ENCODE results near the gene MAPRE3.

Gene MAPRE3

GRCh38 chr2:26950246-26950645 is 20.2 kb upstream of the MAPRE3 start:
- DNase-seq (ENCODE audit: low read depth) = no peak

- DNase-seq (ENCODE audit: low read depth) = no peak
Measured at GRCh38 chr2:26951236-26951635, 19.2 kb upstream of the MAPRE3 start.

- DNase-seq (ENCODE audit: low read depth) = no peak
Measured at GRCh38 chr2:26952374-26952773, 18.1 kb upstream of the MAPRE3 start.

GRCh38 chr2:26954135-26954534 is 16.3 kb upstream of the MAPRE3 start:
- no peak for DNase-seq (ENCODE audit: low read depth)

GRCh38 chr2:26957041-26957440 is 13.4 kb upstream of the MAPRE3 start:
- DNase-seq (ENCODE audit: low read depth) = no peak

- DNase-seq (ENCODE audit: low read depth) = no peak
Measured at GRCh38 chr2:26957534-26957933, 12.9 kb upstream of the MAPRE3 start.

- DNase-seq (ENCODE audit: low read depth) = no peak
Measured at GRCh38 chr2:26959331-26959730, 11.1 kb upstream of the MAPRE3 start.

GRCh38 chr2:26964446-26965130 is 5.8 kb upstream of the MAPRE3 start:
- no peak for DNase-seq (ENCODE audit: low read depth)

- DNase-seq (ENCODE audit: low read depth) = no peak
Measured at GRCh38 chr2:26968001-26968400, 2.4 kb upstream of the MAPRE3 start.

- DNase-seq (ENCODE audit: low read depth) = no peak
Measured at GRCh38 chr2:26969077-26969844, 1.2 kb upstream of the MAPRE3 start.

- peak; percentile 28 for DNase-seq (ENCODE audit: low read depth)
Measured at GRCh38 chr2:26970928-26971627, 641 bp downstream of the MAPRE3 start.

GRCh38 chr2:26971911-26972786 is 1.7 kb downstream of the MAPRE3 start:
- no peak for DNase-seq (ENCODE audit: low read depth)

- DNase-seq (ENCODE audit: low read depth) = no peak
Measured at GRCh38 chr2:26974352-26974751, 3.9 kb downstream of the MAPRE3 start.

- DNase-seq (ENCODE audit: low read depth) = no peak
Measured at GRCh38 chr2:26975102-26975501, 4.7 kb downstream of the MAPRE3 start.

GRCh38 chr2:26975656-26976055 is 5.2 kb downstream of the MAPRE3 start:
- DNase-seq (ENCODE audit: low read depth) = no peak

GRCh38 chr2:26976237-26976636 is 5.8 kb downstream of the MAPRE3 start:
- DNase-seq (ENCODE audit: low read depth) = peak; percentile 79

GRCh38 chr2:26977012-26977411 is 6.6 kb downstream of the MAPRE3 start:
- DNase-seq (ENCODE audit: low read depth) = peak; percentile 51

- no peak for DNase-seq (ENCODE audit: low read depth)
Measured at GRCh38 chr2:26978061-26978596, 7.7 kb downstream of the MAPRE3 start.

GRCh38 chr2:26979741-26980140 is 9.3 kb downstream of the MAPRE3 start:
- DNase-seq (ENCODE audit: low read depth) = no peak

- no peak for DNase-seq (ENCODE audit: low read depth)
Measured at GRCh38 chr2:26980971-26981370, 10.5 kb downstream of the MAPRE3 start.

GRCh38 chr2:26982102-26982742 is 11.8 kb downstream of the MAPRE3 start:
- peak; percentile 33 for DNase-seq (ENCODE audit: low read depth)

Measured in fibroblast of gingiva (primary cell).